NCI-H446 (cell line): Measurements from ENCODE around the gene SUN3.
"Not testable (repeated sequence)": the region's sequence is repeated elsewhere in the genome, so short reads cannot be mapped to it uniquely, and the experiment has no call there.

ENCODE experiments used
- DNase-seq, 2 experiments: peaks; one replicate each; lab custom pipeline; 2025; lab: John Stamatoyannopoulos, UW

Gene SUN3

DNA sequence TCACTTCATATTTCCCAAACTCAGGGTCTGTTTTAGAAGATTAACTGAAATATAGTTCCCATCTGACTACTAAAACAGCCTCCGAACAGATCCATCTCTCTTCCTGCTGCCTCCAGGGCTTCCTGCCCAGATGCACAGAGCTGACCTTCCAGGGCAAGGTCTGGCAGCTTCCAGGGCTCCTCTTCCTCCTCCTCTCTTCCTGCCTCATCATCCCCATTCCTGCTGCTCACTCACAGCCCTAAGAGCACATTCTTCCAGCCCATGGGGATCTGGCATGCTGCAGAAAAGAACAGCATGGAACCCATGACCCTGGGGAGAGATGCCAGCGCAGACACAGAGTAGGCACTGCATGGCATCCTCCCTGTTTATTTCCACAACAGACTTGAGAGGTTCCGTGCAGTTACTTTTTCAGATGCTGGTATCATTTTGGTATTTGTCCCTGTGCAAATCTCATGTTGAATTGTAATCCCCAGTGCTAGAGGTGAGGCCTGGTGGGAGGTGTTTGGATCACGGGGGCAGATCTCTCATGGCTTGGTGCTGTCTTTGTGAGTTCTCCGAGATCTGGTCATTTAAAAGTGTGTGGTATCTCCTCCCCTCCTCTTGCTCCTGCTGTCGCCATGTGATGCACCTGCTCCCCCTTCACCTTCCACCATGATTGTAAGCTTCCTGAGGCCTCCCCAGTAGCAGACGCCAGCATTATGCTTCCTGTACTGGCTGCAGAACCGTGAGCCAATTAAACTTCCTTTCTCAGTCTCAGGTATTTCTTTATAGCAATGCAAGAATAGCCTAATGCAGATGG is 85.0 kb downstream of the SUN3 start:
- no peak for DNase-seq

DNA sequence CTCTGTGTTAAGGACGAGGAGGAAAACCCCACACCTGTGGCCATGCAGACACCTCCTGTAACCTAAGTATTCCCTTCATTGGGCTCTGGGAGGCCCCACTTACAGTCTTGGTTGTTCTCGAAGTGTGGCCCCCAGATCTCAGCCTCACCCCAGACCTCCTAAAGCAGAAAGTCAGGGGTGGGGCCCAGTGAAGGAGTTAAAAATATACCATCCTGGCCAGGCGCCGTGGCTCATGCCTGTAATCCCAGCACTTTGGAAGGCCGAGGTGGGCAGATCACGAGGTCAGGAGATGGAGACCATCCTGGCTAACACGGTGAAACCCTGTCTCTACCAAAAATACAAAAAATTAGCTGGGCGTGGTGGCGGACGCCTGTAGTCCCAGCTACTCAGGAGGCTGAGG is 86.3 kb downstream of the SUN3 start:
- DNase-seq: not testable (repeated sequence)

DNA sequence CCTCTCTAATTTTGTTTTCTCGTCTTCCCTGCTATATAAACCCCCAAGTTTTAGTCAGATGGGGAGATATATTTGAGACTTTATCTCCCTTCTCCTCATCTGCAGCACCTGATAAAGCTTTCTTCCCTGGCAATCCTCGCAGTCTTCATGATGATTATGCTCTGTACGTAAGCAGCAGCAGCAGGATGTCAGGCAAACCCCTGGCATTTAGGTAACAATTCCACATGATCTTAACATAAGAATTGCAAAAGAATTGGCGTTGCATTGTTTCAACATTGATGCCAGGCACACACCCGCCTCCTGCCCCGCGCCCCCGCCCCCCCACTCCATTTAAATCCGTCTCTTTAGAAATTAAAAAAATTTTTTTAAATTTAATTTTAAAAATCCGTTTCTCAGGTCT is 86.8 kb downstream of the SUN3 start:
- DNase-seq: no peak

DNA sequence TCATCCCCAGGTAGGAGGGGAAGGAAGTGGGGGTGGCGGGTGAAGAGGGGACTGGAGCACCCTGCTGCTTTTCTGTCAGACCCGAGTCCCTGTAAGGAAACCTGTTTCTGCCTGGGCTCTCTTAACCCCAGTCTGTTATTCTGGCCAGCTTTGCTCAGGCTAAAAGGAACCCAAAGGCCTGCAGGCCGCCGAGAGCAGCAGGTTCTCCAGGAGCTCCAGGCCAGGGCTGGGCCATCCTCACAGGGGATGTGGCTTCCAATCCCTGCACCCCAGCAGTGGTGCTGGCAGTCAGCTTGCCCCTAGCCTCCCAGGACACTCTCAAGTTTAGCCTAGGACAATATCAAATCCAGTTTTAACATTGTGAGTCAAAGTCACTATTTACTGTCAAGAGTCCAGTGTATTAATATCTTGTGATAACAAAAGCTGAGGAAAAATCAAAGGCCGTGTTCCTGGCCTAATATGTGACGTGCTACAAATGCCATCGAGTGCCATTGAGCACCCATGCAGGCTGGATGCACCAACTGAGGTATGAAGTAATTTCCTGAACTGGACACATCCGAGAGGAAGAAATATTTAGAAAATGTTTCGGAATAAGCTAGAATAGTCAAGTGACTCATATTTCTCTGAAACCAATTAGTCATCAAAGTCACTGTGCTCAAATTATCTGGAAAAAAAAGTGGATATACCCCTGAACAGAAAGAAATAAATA is 87.6 kb downstream of the SUN3 start:
- DNase-seq: no peak

DNA sequence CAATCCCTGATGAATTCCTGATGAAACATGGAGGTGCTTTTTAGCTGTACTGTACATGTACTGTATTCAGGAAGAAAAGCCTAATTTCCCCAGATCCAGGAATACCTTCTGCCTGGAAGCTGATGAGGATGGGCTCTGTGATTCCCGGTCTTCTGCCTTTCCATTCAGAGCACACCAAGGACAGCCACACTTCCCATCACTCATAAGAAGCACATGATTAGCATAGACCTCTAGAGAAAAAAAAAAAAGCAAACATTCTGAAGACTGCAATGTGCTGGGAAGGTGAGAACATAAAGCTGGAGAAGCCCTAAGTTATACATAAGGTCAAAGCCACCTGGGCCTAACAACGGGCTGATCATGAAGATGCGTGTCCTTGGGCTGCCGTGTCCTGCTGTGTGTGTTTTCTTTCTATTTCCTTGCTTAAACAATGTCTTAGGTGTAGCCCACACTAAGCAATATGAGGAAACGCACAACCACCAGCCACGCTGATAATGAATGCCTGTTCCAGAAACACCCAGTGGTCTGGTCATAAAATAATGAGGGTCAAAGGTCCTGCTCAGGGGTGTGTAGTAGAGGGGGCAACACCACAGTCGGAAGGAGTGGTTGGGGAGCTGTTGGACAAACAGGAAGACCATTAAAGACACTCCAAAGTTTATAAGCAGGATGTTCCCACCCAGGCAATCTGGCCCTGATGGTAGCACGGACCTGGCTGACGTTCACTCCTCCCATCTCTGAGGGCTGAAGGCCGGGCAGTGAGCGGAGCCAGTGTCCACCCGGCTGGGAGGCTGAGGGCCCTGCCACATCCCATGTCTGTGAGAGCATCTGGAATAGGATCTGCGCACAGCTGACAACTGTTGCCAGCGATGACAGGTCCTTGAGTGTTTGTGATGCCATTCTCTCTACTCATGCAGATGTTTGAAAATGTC is 88.6 kb downstream of the SUN3 start:
- no peak for DNase-seq

DNA sequence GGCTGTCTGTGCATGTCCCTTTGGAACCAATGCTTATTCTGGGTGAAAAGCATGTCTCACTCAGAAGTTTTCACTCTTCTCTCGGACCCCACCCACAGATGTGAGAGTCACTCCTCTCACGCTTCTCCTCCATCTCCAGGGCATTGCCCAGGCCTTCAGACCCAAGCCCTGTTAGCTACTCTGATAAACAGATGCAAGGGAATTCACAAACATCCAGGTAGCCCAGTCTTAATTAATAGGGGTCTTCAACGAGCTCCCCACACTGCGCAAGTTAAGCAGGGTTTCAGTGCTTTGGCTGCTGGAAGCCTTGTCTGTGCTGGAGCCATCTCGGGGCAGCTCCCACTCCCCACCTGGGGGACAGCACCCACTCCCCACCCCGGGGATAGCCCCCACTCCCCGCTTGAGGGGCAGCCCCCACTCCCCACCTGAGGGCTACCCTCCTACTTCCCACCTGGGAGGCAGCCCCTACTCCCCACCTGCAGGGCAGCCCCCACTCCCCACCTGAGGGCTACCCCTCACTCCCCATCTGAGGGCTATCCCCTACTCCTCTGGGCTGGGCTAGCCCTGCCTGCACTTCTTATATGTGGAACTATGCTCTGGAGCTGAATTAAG is 89.4 kb downstream of the SUN3 start:
- DNase-seq: no peak

DNA sequence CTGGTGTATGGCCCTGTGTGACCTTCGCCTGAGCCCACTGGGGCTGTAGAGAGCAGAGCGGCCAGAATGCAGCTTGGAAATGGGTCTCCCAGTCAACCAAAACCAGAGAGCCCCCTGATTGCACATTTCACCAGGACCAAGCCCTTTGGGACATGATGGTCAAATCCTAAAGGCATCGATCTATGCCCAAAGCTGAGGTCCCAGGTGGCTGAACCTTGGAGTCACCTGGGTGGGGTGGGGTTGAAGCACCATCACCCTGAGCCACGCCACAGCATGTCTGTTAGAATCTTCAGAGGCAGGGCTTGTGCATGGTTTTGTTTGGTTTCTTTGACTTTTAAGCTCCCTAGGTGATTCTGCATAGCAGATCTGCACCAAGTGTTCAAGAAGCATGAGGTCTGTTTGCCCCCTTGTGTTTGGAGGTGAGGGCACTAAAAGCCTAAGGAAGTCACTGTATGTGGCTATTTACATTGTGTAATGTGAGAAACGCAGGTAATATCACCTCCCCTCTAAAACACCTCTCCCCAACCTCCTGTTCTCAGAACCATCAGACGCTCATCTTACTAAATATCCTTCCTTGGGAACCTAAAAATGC is 90.2 kb downstream of the SUN3 start:
- no peak for DNase-seq

DNA sequence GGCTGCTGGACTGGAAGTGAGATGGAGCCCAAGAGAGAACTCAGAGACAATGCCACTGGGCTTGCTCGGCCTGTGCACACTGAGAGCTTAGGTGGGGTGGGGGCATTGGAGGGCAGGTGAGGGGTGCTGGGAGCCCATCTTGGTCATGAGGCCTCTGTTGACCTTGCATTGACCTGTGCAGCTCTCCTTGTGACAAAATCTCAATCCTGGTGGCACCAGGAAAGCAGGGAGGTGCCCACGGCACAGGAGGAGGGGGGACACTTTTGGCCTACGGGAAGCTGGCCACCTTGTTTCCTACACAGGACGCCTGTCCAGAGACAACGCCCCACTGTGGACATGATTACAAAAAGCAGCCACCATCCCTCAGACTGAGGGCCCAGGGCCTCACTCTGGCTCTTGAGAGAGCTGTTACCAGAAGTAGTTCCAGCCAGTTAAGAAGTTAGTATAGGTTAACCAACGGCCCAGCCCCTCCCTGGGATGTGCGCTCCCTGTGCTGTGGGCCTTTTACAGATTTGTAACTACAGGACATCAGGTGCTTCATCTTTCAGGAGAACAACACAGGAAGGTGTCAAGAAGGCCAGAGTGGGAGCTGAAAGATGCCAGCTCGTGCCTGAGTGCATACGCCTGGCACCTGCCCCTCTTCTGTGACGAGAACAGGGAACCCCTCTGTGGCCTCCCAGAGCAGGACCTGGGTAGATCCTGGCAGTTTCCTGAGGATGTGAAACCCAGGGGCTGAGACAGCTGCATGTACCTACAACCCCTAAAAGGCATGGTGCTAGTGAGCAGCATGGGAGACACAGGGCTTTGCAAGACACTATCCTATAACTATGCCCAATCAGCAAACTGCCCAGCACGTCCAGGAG is 91.0 kb downstream of the SUN3 start:
- DNase-seq: no peak
